Astrocyte of the hippocampus (primary cell): Measurements from ENCODE around the gene RPS3A.
"Not testable (repeated sequence)": the region's sequence is repeated elsewhere in the genome, so short reads cannot be mapped to it uniquely, and the experiment has no call there.

Source experiments
- DNase-seq: peaks from one replicate; pipeline ENCODE4 v3.0.0; 2011; ENCODE audit warnings: low read depth, low spot score

Gene RPS3A

GRCh38 chr4:151099229-151099975 is at the start of gene RPS3A:
Gene RPS3A (plus strand): TSS chr4:151099628. CDS start chr4:151099653, 25 bp downstream.
- DNase-seq, result peak; percentile 99

GRCh38 chr4:151052785-151053184 is 46.6 kb upstream of the RPS3A start:
- DNase-seq, result no peak

GRCh38 chr4:151055539-151055938 is 43.9 kb upstream of the RPS3A start:
- no peak for DNase-seq

- not testable (repeated sequence) for DNase-seq
These were observed 36.3 kb upstream of the RPS3A start for GRCh38 chr4:151063143-151063542.

GRCh38 chr4:151067316-151067970 is 32.0 kb upstream of the RPS3A start:
- DNase-seq, result no peak

GRCh38 chr4:151074416-151074916 is 25.0 kb upstream of the RPS3A start:
- DNase-seq, result no peak

- DNase-seq, result peak; percentile 11
These were observed 21.4 kb upstream of the RPS3A start for GRCh38 chr4:151077978-151078377.

GRCh38 chr4:151087467-151087866 is 12.0 kb upstream of the RPS3A start:
- no peak for DNase-seq

GRCh38 chr4:151091047-151091446 is 8.4 kb upstream of the RPS3A start:
- DNase-seq, result no peak

GRCh38 chr4:151092488-151092887 is 6.9 kb upstream of the RPS3A start:
- no peak for DNase-seq

- no peak for DNase-seq
These were observed 6.2 kb upstream of the RPS3A start for GRCh38 chr4:151093203-151093602.

- DNase-seq, result no peak
These were observed 5.1 kb upstream of the RPS3A start for GRCh38 chr4:151094290-151094751.

- DNase-seq, result no peak
These were observed 4.3 kb upstream of the RPS3A start for GRCh38 chr4:151095142-151095541.

- no peak for DNase-seq
These were observed 1.7 kb upstream of the RPS3A start for GRCh38 chr4:151097759-151098158.

- DNase-seq, result no peak
These were observed 524 bp upstream of the RPS3A start for GRCh38 chr4:151098979-151099228.

- peak; percentile 70 for DNase-seq
These were observed 569 bp downstream of the RPS3A start for GRCh38 chr4:151099976-151100417.

GRCh38 chr4:151100531-151100930 is 1.1 kb downstream of the RPS3A start:
- no peak for DNase-seq

- DNase-seq, result no peak
These were observed 4.3 kb downstream of the RPS3A start for GRCh38 chr4:151103758-151104157.

- DNase-seq, result no peak
These were observed 5.2 kb downstream of the RPS3A start for GRCh38 chr4:151104621-151105020.

- DNase-seq, result no peak
These were observed 6.1 kb downstream of the RPS3A start for GRCh38 chr4:151105454-151106032.

- no peak for DNase-seq
These were observed 7.6 kb downstream of the RPS3A start for GRCh38 chr4:151107063-151107462.

- no peak for DNase-seq
These were observed 10.8 kb downstream of the RPS3A start for GRCh38 chr4:151110236-151110635.

GRCh38 chr4:151114338-151114737 is 14.9 kb downstream of the RPS3A start:
- peak; percentile 48 for DNase-seq
